NCI-H187 (cell line): Measurements from ENCODE around the gene EIF5.
"Not testable (repeated sequence)": the region's sequence is repeated elsewhere in the genome, so short reads cannot be mapped to it uniquely, and the experiment has no call there.

Experiments
- DNase-seq, 2 experiments: peaks; one replicate each; lab custom pipeline; 2025; lab: John Stamatoyannopoulos, UW

The EIF5 gene

DNA sequence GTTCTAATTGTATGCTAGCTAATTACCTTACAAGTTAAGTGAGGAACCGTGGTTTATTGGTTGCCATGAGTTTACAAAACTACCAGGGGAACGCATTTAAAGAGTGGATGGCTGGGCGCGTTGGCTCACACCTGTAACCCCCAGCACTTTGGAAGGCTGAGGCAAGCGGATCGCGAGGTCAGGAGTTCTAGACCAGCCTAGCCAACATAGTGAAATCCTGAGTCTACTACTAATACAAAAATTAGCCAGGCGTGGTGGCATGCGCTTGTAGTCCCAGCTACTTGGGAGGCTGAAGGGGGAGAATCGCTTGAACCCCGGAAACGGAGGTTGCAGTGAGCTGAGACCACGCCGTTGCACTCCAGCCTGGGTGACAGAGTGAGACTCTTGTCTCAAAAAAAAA, 2.2 kb downstream of the EIF5 start:
- DNase-seq, result no peak

DNA sequence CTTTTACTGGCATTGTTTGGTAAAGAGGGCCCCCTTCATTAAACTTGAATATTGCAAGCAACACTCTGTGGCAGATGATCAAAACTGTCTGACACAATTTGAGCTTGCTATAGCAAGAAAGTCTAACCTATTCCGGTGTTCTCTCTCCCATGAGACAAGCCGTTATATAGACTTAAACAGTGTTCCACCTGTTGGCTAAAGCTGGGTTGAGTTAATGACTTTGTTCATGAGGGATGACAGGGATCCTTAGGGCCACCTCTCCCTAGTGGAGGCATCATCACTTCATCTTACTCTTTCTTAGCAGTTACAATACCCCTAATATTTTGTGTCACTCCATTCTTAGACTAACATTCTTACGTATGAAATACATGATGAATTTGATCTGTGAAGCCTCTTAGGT, 3.8 kb downstream of the EIF5 start:
- DNase-seq, result no peak

DNA sequence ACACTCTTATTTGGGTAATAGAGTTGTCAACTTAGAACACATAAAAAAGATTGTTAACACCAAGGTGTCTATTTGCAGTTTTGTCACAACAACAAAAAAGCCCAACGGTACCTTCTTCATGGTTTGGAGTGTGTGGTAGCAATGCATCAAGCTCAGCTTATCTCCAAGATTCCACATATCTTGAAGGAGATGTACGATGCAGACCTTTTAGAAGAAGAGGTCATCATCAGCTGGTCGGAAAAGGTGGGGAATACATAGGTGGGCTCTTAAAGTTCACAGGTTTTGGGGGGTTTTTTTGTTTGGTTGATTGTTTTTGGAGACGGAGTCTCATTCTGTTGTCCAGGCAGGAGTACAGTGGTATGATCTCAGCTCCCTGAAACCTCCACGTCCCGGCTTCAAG, 5.5 kb downstream of the EIF5 start:
- DNase-seq, result no peak

DNA sequence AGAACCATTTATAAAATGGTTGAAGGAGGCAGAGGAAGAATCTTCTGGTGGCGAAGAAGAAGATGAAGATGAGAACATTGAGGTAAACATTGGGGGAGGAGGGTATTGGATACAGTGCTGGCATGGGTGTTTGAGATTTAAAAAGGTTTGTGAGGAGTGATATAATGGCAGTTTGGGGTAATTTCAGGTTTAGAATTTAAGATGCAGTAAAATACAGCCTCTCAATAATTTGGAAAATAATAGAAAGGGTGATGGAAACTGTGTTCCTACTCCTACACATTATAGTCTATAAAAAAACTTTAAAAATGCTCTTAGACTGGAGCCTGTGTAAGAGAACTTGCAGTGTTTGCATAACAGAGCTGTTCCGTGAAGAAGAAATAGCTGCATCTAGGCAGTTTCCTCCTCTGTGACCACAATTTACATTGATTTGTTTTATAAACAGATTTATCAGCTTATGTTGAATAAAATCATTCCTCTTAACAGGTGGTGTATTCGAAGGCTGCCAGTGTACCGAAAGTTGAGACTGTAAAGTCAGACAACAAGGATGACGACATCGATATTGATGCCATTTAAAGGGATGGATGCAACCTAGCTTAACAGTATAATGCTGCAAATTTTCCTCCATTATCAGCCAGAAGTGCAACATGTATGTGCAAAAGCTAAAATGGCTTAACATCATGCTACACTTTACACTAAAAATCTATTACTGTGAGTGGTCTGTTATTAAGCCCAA, 6.6 kb downstream of the EIF5 start:
- no peak for DNase-seq

DNA sequence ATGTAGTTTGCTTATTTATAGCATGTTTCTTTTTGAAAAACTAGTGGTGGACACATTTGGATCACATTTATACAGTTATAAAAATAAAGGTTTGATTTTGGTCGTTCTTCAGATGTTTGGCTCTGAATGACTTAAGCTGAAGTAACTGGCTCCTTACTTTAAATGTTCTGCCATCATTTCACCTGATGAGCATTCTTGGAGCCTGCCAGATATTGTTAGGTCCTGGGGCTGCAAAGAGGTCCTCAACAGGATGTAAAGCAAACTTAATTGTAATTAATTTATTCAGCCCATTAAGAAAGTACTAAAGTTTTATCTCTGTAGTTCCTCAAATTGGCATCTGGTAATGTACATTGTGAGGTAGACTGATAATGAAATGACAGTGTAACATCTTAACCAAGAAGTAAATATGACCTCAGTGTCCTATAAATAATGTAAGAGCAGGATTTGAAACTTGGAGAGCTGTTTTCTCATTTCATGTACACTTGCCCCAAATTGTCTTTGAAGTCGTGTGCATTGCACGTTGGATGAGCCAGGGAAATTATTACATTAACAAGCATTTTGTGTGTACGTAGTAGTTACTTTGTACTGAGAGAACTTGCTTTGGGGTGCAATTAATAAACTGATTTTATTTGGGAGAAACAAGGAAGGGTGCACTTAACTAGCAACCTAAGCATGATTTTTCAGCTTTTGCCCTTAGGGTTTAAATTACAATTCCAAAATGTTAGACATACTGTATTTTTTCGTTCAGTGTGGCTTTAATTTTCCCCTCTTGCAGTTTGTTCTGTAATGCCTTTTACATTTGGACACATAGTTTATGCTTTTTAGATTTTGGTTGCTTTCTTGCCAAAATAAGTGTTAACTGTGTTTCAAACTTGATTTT, 7.5 kb downstream of the EIF5 start:
- DNase-seq, result no peak

DNA sequence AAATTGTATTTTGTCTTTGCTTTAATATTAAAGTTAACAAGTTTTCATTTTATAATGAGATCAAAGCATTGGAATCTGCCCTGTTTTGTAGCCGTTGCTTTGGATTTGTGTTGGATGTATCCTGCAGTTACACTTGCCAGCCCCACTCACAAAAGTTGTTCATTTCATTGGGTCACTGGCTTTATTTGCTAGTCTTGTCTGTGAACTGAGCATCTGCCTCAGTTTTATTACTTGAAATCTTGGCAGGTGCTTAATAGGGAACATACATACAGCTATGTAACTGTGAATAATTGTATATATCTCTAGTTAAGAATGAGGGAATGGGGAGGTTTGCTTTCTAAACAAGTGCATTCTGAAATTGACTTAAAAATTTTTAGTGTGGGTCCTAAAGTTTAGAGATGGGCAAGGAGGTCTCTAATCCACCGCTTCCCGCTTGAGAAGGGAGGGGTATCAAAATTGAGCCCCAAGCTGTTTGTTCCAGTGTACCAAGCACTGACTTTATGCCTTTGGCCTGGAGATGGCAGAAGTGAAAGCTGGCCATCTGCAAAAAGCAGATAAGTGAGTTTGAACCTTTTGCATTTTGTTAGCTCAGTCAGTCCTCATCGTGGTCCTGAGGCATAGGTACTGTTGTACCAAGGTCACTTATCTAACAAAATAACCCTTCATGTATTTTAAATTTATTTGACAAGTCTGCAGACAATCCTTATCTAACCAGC, 9.3 kb downstream of the EIF5 start:
- DNase-seq, result no peak

DNA sequence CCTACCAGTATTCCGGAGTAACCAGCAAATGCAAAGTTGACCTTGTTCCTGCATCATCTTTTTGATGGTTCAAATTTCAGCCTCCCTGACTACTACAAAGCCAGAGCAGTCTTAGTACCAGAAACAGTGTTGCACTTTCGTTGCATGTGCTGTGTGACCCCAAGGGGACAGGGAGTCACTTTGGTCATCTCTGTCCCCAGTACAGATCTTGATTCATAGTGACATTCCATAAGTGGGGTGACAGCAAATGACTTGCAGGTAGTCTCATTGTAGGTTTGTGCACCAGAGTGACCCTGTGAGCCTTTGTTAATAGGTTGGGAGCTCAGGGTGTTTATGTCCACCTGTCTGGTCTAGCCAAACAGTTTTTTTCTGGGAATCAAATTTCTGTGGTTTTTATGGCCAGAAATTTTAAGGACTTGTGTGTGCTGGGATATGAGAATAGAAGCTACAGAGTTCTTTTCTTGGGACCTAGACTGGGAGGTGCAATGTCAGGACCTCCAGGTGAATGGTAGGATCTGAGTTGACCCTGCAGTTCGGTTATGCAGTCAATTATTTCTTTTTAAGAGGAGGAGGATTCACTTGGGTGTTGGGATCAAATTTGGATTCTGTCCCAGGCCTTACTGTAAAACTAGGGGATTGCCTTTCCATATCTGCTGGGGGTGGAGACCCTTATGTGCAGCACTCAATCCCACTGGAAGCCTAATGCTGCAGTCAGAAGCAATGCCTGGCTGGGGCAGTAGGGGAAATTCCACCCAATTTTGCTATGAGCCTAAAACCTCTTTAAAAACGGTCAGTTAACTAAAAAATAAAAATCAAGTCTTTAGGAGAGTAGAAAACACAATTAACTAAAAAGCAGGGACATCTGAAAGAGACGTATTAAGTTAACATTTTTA, 10.1 kb downstream of the EIF5 start:
- DNase-seq, result no peak

DNA sequence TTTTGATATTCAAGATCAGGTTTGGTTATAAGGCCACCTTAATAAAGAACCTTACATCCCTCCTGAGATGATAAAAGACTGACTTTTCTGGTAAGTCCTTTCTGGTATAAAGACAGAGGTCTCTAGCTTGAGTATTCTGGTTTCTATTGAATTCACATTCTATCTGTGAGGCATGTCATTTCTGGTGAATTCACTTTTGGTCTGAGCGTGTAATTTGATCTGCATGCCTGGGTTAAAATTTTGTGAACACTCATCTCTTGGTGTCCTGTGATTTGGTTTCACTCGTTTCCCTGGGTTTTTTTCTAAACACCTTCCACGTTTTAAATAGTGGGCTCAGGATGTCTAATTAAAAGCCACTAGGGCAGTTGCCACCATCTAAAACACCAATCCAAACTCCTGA, 12.2 kb downstream of the EIF5 start:
- no peak for DNase-seq

DNA sequence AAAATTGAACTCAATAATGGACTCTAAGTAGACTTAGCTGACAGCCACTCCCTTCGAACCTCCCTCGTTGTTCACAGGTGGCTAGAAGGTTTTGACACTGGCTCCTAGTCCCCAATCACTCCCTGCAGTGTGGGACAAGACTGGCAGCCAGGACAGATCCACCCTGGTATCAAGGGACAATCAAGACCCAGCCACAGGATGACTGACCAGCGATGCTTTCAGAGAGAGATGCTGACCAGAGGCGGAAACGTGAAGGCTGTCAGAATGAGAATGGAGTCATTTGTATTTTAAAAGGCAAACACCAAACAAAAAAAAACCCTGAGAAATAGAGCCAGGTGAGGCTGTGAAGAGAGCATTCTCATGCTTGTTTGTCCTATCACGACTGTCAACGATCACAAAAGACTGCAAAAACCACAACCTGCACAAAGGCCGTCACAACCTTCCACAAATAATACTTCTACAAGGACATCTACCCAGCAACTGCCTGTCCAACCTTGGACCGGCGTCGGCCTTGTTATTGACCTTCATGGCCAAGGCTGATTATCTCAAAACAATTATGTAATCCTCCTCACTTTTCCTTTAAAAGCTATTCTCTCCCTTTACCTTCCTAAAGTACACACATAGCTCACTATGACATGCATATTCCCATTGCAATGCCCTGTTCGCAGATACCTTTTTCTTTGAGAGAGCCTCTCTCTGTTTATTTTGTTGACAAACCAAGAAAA, 13.2 kb downstream of the EIF5 start:
- DNase-seq, result no peak

DNA sequence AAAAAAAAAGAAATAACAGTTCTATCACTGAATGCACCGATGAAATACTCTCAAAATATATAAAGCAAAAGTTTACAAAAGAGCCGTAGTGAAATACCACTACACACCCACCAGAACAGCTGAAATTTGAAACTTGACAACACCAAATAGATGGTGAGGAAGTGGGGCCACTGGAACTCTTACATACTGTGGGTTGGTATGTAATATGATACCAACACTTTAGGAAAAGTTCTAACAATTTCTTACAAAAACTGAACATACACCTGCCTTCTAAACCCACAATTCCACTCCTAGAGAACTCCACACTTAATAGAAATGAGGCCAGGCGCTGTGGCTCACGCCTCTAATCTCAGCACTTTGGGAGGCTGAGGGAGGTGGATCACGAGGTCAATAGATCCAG, 14.1 kb downstream of the EIF5 start:
- no peak for DNase-seq

DNA sequence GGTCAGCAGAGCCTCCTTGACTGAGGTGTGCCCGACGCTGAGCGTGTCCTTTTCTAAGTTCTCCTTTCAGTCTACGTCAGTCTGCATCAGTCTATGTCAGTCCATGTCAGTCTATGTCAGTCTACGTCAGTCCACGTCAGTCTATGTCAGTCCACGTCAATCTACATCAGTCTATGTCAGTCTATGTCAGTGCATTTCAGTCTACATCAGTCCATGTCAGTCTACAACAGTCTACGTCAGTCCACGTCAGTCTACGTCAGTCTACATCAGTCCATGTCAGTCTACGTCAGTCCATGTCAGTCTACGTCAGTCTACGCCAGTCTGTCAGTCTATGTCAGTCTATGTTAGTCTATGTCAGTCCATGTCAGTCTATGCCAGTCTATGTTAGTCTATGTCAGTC, 15.9 kb downstream of the EIF5 start:
- no peak for DNase-seq

DNA sequence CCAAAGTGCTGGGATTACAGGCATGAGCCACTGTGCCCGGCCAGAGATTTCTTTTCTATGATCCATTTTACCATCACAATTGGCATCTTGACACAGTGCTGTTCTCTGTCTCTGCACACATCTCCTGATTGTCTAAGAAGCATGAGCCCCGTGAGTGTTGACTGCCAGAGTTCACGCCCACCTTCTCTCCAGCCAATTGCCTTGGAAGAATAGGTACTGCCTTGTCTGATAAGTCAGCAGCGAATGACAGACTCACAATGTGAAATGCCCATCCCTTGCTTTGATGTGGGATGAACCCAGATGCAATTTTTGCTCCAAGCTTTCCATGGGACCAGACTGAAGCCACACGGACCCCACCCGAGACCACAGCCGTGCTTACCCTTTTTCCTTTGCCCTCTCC, 19.3 kb downstream of the EIF5 start:
- no peak for DNase-seq

DNA sequence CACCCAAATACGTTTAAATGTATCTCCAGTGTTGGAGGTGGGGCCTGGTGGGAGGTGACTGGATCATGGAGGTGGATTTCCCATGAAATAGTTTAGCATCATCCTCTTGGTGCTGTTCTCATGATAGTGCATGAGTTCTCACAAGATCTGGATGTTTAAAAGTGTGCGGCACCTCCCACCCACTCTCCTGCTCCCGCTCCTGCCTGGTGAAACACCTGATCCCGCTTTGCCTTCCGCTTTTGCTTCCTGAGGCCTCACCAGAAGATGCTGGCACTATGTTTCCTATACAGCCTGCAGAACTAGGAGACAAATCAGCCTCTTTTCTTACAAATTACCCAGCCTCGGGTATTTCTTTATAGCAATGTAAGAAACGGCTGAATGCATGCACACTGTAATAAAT, 20.1 kb downstream of the EIF5 start:
- DNase-seq, result no peak

DNA sequence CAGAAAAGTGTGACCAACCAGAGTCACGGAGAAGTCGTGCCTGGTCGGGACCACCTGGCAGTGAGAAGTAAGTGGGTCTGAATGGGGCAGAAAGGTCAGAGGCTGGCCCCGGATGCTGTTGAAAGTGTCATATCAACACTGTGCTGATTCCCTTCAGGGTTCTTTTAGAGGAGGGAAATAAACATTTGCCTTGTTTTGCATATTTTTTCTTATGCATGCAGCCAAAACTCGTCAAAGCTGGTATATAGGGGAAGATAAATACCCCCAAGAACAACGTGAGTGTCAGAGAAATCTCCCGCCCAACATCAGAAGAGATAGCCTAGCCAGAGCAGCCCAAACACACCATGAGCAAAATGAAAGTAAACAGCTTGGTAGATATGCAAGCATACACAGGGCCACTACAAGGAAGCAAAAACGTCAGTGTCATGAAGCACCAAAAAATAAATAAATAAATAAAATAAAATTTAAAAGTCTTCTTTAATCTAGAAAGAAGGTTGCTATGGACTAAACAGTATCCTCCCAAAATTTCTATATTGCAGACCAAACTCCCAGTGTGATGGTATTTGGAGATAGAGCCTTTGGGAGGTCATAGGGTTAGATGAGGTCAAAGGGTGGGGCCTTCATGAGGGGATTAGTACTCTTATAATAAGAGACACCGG, 22.1 kb downstream of the EIF5 start:
- no peak for DNase-seq

DNA sequence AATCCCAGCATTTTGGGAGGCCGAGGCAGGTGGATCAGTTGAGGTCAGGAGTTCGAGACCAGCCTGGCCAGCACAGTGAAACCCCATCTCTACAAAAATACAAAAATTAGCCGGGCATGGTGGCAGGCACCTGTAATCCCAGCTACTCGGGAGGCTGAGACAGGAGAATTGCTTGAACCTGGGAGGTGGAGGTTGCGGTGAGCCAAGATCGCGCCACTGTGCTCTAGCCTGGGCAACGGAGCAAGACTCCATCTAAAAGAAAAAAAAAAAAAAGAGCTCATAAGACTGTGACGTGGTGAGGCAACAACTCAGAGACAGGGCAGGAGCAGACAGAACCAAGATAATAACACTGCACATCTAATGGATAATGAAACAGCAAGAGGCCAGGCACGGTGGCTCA, 23.5 kb downstream of the EIF5 start:
- not testable (repeated sequence) for DNase-seq

DNA sequence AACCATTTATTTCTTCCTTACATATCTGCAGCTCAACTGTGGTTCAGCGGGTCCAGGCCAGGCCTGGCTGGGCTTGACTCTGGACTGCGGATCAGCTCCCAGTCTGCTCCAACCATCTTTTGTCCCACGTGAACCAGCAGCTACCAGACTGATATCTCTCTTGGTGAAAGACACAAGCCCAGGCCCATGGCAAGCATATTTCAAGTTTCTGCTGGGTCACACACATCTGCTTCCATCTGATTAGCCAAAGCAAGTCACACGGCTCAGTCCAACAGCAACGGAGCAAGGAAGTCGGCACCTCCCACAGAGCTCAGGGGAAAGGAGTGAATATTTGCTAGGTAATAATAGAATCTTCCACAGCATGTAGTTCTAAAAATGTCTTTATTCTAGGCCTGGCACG, 26.5 kb downstream of the EIF5 start:
- no peak for DNase-seq

DNA sequence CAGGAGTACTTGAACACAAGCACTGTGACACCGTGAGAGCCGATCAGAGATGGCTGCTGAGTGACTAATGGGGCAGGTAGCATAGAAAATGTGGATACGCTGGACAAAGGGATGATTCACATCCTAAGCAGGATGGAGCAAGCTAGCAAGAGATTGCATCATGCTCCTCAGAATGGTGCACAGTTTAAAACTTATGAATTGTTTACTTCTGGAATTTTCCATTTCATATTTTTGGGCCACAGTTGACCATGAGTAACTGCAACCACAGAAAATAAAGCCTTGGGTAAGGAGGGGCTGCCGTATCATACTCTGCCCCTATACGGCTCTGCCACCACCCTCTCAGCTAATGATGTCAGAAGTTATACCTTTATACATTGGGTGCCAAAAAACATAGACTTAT, 27.8 kb downstream of the EIF5 start:
- DNase-seq, result no peak

DNA sequence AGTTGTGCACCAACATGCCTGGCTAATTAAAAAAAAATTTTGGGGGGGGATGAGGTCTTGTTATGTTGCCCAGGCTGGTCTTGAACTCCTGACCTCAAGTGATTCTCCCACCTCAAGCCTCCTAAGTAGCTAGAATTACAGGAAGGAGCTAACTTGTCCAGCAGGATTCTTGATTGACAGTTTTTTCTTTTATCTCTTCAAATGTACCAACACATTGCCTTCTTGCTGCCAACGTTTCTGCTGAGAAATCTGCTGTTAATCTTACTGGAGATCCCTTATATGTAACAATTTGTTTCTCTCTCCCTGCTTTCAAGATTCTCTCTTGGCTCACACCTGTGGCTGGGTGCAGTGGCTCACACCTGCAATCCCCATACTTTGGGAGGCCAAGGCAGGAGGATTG, 28.7 kb downstream of the EIF5 start:
- DNase-seq, result no peak

DNA sequence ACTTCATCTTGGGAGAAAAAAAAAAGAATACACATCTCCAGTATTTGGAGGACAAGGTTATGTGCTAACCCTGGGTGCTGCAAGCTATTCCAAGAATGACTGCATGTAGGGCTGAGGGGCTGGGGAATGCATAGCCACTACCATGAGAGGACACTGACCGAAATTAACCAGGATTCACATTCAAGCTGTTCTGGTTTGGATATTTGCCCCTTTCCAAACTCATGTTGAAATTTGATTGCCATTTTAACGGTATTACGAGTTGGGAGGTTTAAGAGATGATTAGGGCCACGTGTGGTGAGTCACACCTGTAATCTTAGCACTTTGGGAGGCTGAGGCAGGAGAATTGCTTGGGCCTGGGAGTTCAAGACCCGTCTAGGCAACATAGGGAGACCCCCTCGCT, 32.7 kb downstream of the EIF5 start:
- no peak for DNase-seq

DNA sequence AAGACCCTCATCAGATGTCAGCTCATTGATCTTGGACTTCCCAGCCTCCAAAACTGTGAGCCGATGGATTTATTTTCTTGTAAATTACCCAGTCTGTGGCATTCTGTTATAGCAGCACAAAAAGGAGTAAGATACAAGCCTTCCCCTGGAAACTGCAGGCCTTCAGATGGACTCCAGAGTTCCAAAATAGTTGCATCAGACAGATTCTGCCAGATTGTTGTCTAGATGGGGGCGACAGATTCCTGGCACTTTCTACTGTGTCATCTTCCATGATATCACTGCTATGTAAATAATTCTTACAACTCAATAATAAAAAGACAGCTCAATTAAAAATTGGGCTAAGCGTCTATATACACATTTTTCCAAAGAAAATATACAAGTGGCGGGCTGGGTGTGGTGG, 34.0 kb downstream of the EIF5 start:
- no peak for DNase-seq

DNA sequence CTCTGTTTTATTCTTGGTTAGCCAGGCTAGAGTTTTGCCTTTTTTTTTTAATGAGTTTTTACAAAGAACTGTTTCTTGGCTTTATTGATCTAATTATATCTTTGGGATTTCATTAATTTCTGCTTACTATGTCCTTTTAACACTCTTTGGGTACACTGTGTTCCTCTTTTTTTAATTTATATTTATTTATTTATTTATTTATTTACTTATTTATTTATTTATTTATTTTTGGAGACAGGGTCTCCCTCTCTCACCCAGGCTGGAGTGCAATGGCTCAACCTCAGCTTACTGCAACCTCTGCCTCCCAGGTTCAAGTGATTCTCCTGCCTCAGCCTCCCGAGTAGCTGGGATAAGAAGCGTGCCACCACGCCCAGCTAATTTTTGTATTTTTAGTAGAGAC, 36.0 kb downstream of the EIF5 start:
- no peak for DNase-seq
